Suppressor macrophage (primary cell): ENCODE results near the gene CAPN7.
"Not testable (repeated sequence)": the region's sequence is repeated elsewhere in the genome, so short reads cannot be mapped to it uniquely, and the experiment has no call there.

Experiments
- DNase-seq, 4 experiments: peaks; one replicate each; pipeline ENCODE4 v3.0.0-alpha.2; 2020 to 2022
- total RNA-seq, 17 experiments: gene quantifications; one replicate each; lab custom pipeline; 2026; ENCODE audit warnings: mixed read lengths in 6 of 17, inconsistent platforms in 3 of 17; lab: John Stamatoyannopoulos, UW

The CAPN7 gene
- 12.8 to 61.3 (median 37.3) reads per million in 17 experiments for total RNA-seq

GRCh38 chr3:15205934-15206661, at the start of gene CAPN7:
Gene CAPN7, plus strand, starts transcription at chr3:15206246. Its CDS starts 250 bp downstream, at chr3:15206496.
- peak; percentile 98 to 100 (median 99) for DNase-seq

DNA sequence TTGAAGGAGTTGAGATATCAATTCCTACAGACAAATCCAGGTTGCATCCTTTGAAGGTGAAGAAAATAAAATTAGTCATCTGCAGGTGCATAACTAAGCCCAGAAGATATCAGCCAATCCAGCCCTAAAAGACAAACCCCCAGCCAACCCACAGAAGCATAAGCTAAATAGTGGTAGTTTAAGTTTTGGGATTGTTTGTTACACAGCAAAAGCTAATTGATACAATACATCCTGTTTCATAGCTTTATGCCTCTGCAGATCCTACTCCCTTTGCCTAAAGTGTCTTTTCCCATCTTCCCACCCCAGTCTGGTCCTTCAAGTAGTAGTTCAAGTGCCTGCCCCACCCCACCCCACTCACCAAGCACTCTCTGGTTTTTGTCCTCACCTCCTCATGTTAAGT, 48.6 kb upstream of the CAPN7 start:
- DNase-seq: no peak

DNA sequence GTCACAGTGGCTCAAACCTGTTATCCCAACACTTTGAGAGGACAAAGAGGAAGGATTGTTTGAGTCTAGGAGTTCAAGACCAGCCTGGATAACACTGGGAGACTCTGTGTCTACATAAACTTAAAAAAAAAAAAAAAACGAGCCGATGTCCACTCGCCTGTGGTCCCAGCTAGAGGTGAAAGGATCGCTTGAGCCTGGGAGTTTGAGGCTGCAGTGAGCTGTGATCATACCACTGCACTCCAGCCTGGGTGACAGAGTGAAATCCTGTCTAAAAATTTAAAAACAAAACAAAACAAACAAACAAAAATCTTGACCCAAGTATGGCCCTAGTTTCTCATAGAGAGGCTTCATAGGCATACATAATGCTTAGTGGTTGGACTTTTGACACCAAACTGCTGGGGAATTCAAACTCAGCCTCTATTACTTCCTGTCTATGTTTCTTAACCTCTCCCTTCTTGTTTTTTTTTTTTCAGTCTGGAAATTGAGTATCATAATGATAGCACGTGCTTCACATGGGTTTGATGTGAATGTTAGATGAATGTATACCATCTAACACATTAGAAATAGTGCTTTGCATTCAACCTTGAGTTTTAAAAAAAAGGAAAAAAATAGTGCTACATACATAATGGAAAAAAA, 46.4 kb upstream of the CAPN7 start:
- peak in 2 of 4 experiments; percentile 31 to 40 for DNase-seq

GRCh38 chr3:15160662-15161061, 45.4 kb upstream of the CAPN7 start:
- no peak for DNase-seq

DNA sequence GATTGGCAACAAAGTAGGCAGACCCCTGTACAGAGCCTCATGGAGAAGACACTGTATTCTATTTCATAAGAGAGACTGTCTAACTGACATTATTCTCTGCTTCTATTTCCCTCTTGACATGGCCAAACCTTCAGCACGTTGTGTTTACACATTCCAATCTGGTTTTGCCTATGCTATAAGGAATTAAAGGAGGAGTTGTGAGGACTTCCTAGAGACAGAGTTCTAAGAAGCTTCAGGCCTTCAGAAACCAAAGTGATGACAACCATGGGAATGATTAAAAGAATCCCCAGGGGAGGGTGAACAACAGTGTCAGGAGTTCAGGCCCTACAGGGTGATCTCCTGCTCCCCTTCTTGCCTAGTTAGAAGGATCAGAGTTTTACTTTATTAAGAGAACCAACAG, 44.9 kb upstream of the CAPN7 start:
- DNase-seq: no peak

DNA sequence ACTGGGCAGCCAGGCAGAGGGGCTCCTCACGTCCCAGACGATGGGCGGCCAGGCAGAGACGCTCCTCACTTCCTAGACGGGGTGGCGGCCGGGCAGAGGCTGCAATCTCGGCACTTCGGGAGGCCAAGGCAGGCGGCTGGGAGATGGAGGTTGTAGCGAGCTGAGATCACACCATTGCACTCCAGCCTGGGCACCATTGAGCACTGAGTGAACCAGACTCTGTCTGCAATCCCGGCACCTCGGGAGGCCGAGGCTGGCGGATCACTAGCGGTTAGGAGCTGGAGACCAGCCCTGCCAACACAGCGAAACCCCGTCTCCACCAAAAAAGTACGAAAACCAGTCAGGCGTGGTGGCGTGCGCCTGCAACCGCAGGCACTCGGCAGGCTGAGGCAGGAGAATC, 42.4 kb upstream of the CAPN7 start:
- DNase-seq: not testable (repeated sequence)

DNA sequence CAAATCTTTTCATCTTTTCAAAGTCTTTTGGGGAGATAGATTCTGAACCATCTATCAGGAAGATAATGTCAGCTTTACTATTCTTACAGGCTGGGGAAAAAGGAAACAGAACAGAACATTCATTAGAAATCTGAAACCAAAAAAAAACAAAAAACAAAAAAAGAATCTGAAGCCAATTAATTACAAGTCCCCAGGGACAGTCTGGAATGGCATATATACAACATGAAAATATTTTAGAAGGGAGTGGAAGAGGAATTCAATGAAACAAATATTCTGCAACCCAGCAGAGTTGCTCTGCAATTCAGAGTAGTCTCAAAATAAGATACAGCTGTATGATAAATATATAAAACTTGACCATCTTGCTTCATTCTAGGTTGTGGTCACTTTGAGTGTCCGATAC, 41.7 kb upstream of the CAPN7 start:
- DNase-seq: no peak

DNA sequence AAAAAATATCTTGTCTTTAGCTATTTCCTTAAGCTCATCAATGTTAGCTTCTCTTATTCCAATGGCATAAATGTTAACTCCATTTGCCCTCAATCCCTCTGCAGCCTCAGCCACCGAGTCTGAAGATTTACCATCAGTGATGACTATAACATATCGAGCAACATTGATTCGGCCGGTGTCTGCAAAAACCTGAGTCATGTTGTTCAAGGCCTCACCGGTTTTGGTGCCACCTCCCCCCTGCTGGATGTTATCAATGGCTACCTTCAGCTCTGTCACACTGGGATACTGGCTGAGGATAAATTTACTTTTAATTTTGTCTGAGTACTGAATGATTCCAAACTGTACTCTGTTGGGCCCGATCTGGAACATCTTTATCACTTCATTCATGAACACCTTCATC, 41.0 kb upstream of the CAPN7 start:
- DNase-seq: no peak

DNA sequence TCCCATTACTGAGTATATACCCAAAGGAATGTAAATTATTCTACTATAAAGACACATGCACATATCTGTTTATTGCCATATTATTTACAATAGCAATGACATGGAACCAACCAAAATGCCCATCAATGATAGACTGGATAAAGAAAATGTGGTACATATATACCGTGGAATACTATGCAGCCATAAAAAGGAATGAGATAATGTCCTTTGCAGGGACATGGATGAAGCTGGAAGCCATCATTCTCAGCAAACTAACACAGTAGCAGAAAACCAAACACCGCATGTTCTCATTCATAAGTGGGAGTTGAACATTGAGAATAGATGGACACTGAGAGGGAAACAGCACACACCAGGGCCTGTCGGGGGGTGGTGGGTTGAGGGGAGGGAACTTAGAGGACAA, 39.7 kb upstream of the CAPN7 start:
- not testable (repeated sequence) for DNase-seq

- DNase-seq: no peak
These were observed 35.0 kb upstream of the CAPN7 start for GRCh38 chr3:15171096-15171495.

DNA sequence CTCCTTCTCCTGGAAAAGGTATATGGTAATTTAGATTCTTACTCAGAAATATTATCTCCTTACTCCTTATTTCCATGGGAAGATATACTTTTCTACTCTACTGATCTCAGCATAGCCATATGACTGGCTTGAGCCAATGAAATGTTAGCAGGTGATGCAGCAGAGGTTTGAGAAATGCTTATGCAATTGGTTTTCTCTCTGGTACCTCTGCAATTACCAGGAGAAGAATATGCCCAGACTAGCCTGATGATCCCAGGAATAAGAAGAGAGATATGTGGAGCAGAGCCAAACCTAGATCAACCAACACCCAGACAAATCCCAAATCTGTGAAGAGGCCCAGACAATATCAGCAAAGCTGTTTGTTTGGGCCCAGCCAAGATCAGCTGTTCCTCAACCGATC, 33.2 kb upstream of the CAPN7 start:
- no peak for DNase-seq

- no peak for DNase-seq
These were observed 31.1 kb upstream of the CAPN7 start for GRCh38 chr3:15174953-15175352.

GRCh38 chr3:15175605-15176004, 30.4 kb upstream of the CAPN7 start:
- DNase-seq: no peak

GRCh38 chr3:15180042-15180611, 25.9 kb upstream of the CAPN7 start:
- no peak for DNase-seq

DNA sequence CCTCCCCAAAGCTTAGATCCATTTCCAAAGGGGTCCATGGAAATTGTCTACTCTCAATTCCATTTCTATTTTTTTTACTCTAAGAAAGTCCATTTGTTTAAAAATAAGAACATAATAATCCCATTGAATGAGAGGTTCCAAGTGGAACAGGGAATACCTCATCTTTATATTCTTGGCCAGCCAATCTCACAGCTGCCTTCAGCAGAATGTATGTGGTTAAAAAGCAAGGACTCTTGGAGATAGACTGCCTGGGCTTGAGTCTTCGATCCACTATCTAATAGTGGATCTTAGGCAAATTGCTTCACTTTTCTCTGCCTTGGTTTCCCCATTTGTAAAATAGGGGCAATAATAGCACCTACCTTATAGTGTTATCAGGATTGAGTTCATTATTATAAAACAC, 24.5 kb upstream of the CAPN7 start:
- DNase-seq: no peak

- DNase-seq: no peak
These were observed 24.1 kb upstream of the CAPN7 start for GRCh38 chr3:15181963-15182362.

GRCh38 chr3:15183011-15183410, 23.0 kb upstream of the CAPN7 start:
- no peak for DNase-seq

GRCh38 chr3:15185404-15185803, 20.6 kb upstream of the CAPN7 start:
- no peak for DNase-seq

GRCh38 chr3:15186101-15186476, 20.0 kb upstream of the CAPN7 start:
- DNase-seq: no peak

DNA sequence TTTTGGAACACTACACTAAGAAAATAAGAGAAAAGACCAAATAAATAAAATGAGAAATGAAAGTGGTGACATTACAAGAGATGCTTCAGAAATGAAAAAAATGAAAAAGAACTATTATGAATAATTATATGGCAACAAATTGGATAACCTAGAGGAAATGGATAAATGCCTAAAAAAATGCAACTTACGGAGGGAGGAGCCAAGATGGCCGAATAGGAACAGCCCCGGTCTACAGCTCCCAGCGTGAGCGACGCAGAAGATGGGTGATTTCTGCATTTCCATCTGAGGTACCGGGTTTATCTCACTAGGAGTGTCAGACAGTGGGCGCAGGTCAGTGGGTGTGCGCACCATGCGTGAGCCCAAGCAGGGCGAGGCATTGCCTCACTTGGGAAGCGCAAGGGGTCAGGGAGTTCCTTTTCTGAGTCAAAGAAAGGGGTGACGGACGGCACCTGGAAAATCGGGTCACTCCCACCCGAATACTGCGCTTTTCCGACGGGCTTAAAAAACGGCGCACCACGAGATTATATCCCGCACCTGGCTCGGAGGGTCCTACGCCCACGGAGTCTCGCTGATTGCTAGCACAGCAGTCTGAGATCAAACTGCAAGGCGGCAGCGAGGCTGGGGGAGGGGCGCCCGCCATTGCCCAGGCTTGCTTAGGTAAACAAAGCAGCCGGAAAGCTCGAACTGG, 19.4 kb upstream of the CAPN7 start:
- not testable (repeated sequence) for DNase-seq

GRCh38 chr3:15197340-15198029, 8.6 kb upstream of the CAPN7 start:
- no peak for DNase-seq

DNA sequence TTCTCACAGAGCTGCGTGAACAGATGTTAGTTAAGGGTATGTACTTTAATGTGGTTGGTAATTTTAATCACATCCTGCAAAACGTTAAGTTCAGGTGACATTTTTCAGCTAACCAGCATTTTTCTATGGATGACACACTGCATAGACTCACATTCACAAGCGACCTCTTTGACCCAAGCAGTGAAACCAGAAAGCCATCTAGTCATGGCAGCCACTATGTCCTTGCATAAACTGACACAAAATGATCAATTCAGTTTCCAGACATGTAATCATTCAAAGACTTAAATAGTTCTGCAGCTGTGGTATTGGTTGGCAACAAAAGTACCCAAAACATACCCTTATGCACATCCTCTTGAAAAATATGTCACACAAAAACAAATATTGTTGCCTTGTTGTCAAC, 7.4 kb upstream of the CAPN7 start:
- DNase-seq: no peak
